GM18861 (cell line): ENCODE measurements around the gene CA14.
"Not testable (repeated sequence)": the region's sequence is repeated elsewhere in the genome, so short reads cannot be mapped to it uniquely, and the experiment has no call there.

Experiments
- ATAC-seq: cut with Tn5 transposase; IDR thresholded peaks from one replicate; pipeline ENCODE4 v1.9.1; 2021; ENCODE audit not compliant: unreplicated experiment

The CA14 gene

GRCh38 chr1:150235852-150236613 is 21.5 kb upstream of the CA14 start, which contains the start of gene ANP32E:
Gene ANP32E (minus strand): TSS chr1:150236112. CDS start chr1:150235786, 326 bp downstream.
- ATAC-seq: peak; percentile 78

DNA sequence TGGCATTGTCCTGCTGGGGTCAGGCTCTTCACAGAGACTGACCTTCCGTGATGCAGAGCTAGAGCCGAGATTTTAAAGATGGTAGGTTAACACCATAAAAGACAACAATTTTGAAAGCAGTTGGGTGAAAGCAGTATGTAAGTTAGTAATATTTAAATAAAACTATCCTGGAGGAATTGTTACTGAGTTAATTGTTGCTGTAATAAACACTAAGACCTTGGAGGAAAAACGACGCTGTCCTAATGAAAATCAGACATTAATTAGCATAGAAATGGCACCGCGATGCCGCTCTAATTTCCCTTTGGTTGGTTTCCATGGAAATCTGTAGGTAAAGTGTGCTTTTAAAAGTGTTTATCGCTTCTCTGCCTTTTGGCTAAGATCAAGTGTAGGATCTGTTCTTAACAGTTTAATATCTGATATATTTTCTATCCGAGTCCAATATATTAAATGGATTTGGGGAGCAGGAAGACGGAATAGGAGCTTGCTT is 20.9 kb upstream of the CA14 start:
- no peak for ATAC-seq

GRCh38 chr1:150237176-150237575 is 20.4 kb upstream of the CA14 start:
- ATAC-seq: not testable (repeated sequence)

GRCh38 chr1:150237746-150238145 is 19.8 kb upstream of the CA14 start:
- ATAC-seq: no peak

DNA sequence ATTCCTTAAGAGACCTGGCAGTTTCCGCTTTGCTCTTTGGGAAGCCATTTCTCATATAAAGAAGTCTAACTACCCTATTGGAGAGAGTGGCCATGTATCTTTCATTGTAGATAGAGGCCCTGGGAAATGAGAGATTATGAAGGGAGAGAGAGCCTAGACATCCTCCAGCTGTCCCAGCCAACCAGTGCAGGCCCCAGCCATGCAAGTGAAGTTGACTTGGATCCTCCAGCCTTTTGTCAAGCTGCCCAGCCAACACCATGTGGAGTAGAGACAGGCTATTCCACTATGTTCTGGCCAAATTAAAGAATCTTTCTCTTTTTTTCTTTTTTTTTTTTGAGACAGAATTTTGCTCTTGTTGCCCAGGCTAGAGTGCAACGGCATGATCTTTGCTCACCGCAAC is 14.6 kb upstream of the CA14 start:
- ATAC-seq: no peak

DNA sequence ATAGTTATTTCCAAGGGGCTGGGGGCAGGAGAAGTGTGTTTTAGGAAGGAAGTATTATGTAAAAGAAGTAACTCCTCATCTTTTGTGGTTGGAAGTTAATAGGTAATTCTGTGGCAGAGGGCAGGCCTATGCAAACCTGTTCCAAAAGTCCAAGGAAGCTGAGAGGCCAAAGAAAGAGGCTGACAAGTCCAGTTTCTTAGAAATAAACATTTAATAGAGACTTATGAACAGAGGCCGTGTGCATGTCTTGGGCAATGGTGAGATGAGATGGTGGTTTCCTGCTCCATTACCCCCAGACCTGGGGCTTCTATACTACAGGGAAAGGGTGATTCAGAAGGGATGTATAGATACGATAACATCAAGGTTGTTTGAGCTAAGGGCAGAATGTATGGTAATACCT is 7.6 kb upstream of the CA14 start:
- no peak for ATAC-seq

DNA sequence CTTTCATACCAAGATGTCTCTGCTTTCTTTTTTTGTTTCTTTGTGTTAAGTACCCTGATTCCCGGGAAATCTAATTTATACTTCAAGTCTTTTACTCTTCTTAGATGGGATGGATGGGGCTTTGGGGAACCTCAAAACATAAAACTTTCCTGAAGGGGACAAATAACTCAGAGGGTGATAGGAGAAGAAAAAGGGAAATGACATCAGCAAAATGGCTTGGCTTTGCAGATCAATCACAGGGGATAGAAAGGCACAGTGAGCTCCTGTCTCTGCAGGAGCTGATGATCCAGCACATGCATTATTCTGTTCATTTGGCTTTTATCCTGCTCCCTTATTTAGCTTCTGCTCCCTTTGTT is 1.4 kb upstream of the CA14 start:
- ATAC-seq: no peak

DNA sequence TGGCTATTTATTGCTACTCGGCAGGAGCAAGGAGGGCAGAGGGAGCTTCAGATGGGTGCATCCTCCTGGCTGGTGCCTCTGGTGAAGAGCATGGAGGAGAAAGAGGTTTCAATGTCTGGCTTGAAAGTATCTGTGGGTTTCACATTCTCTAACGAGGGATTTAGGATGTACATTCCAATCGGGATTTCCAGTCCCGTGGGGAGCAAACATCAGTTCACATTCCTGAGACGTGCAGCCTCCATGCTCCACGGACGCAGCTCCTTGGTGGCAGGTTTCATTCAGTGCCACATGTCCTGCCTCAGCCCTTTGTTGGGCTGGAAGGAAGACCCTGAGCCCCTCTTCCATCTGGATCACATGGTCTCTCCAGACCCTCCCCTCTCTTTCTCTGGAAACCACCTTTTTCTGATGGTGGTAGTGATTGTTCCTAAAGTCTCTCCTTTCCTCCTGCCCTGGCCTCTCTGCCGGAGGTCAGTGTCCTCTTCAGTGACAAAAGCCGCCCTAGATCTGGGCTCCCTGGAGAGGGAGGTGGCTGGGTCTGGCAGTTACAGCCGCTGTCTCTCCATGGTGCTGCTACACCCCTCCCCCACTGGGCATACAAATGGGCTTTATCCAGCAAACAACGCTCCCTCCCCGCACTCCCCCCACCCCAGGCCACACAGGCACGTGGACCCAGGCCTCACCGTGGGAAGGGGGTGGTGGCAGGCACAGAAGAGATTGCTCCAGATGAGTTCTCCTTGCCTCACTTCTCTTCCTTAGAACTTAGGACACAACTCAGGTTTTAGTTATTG is 826 bp upstream of the CA14 start:
- ATAC-seq: no peak

GRCh38 chr1:150259217-150259616 is 1.6 kb downstream of the CA14 start:
- ATAC-seq: no peak

- ATAC-seq: no peak
Observed at GRCh38 chr1:150259758-150260669, 2.4 kb downstream of the CA14 start.

DNA sequence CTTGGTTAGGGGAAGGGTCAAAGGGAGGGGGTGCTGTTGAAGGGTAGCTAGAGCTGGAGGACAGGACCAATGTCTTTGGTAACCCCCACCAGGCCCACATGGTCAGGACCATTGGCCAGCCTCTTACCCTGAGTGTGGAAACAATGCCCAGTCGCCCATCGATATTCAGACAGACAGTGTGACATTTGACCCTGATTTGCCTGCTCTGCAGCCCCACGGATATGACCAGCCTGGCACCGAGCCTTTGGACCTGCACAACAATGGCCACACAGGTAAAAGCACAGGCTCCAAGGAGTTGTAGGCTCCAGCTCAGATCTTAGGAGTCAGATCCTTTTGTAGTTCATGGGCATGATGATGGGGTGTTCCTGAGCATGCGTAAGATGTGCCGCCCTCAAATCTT is 3.8 kb downstream of the CA14 start:
- no peak for ATAC-seq

- ATAC-seq: no peak
Observed at GRCh38 chr1:150262388-150263320, 5.1 kb downstream of the CA14 start.

DNA sequence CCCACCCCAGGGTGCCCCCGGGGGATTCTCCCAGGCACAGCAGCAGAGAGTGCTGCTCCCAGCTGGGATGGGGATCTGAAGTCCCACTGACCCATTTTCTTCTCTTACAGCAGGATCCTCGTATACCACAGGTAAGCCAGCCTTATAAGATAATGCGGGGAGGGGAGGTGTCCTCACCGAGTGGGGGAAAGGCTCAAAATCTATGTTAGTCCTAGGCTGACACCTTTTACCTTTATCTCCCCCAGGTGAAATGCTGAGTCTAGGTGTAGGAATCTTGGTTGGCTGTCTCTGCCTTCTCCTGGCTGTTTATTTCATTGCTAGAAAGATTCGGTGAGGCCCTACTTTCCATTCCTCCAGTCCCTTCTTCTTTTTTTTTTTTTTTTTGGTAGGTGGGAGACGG is 6.0 kb downstream of the CA14 start:
- ATAC-seq: no peak

- ATAC-seq: no peak
Observed at GRCh38 chr1:150267896-150268295, 10.3 kb downstream of the CA14 start.

DNA sequence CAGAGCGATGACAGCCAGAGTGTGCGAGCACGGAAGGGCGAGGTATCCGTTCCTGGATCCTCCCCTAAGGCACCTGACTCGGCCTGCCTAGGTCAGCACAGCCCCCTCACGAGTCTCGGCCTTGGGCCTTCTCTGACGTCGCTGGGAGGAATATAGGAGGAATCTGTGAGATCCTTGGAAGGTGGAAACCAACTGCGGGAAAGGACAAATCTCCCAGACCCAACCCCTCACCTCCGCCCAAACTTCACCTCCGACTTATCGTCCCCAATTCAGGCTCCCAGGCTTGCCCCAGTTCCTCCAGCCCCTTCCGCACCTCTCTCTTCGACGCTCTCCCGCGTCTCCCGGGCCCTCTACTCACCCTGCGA is 10.7 kb downstream of the CA14 start:
- no peak for ATAC-seq

- ATAC-seq: peak; percentile 70
Observed at GRCh38 chr1:150268705-150269403, 11.3 kb downstream of the CA14 start, which contains the start of gene APH1A. Gene APH1A (minus strand): TSS chr1:150269016. CDS start chr1:150268810, 206 bp downstream.

- ATAC-seq: no peak
Observed at GRCh38 chr1:150269451-150269850, 11.9 kb downstream of the CA14 start.

DNA sequence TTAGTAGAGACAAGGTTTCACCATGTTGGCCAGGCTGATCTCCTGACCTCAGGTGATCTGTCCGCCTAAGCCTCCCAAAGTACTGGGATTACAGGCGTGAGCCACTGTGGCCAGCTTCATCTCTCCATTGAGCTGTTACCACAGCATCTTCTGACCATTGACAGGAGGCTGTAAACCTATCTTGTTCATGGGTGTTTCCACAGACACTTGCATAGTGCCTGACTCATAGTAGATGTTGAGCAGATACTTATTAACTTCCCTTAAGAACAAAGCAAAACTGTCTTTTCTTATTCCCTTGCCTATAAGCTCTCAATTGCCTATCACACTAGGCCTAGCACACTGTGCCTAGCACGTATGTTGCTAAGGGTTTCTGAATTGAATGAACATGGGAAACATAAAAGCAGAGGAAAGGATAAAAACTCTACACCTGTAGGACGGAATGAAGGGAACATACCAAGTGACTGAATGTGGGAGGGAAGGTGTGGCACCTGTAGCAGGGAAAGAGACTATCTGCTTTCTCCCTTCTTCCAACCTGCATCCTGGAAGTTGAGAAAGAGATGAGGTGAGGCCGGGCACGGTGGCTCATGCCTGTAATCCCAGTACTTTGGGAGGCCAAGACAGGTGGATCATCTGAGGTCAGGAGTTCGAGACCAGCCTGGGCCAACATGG is 13.9 kb downstream of the CA14 start:
- ATAC-seq: no peak

DNA sequence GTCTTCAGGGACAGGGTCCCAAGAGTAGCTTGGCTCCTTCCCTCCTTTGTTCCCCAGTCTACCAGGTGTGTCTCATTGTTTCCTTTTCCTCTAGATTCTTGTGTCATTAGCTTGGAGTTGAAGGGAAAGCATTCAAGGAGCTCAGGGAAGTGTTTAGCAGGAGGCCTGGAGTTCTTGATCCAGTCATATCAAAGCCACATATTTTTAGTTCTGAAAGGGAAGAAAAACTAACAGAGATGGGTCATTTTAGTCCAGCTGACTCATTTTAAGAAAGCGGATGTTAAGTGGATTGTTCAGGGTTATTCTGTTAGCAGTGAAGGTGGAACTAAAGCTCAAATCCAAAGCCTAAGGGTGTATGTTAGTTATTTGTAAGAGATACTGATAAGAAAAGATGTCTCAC is 15.7 kb downstream of the CA14 start:
- ATAC-seq: no peak
